Natural killer cell (primary cell): ENCODE results near the gene POPDC3. TPM values are rescaled to one million over a fixed set of nuclear protein-coding genes. Genes with fewer than 3 reads are reported as not detected.

Source experiments
- ATAC-seq, 3 donors: fragments of 150-1000 bp in 2 of 3; fragments of 200-7000 bp in 1 of 3; cut with Tn5 transposase; 1 replicate in 1 of 3; 2 replicates in 2 of 3; pipeline ENCODE4 v1.10.0; 2021; ENCODE audit warnings: mild to moderate bottlenecking in 2 of 3, moderate library complexity in 2 of 3
- DNase-seq, 2 donors: peaks; one replicate each; pipeline versions ENCODE4 v3.0.0 to v3.0.0-alpha.2; 2013 to 2021; ENCODE audit warnings: mixed read lengths in 1 of 2
- H3K27ac ChIP-seq: one replicate; pipeline ENCODE4 v1.5.1; 2013; ENCODE audit warnings: mild to moderate bottlenecking, low read length
- H3K27me3 ChIP-seq: one replicate; pipeline ENCODE4 v1.6.1; 2013; ENCODE audit warnings: low read length; ENCODE audit not compliant: control insufficient read depth, insufficient read depth
- H3K36me3 ChIP-seq: one replicate; pipeline ENCODE4 v1.6.1; 2013; ENCODE audit warnings: low read length; ENCODE audit not compliant: control insufficient read depth, insufficient read depth
- H3K4me1 ChIP-seq: one replicate; pipeline ENCODE4 v1.6.1; 2013; ENCODE audit warnings: low read length; ENCODE audit not compliant: control insufficient read depth, insufficient read depth
- H3K4me3 ChIP-seq: one replicate; pipeline ENCODE4 v1.5.1; 2013; ENCODE audit warnings: low read length
- H3K9me3 ChIP-seq: one replicate; pipeline ENCODE4 v1.6.1; 2013; ENCODE audit warnings: low read length; ENCODE audit not compliant: control insufficient read depth, insufficient read depth
- H3K27ac Mint-ChIP-seq, 2 donors: one replicate each; pipeline ENCODE4 v1.8.0; 2022; ENCODE audit warnings: mild to moderate bottlenecking in 2 of 2, mixed read lengths in 2 of 2, moderate library complexity in 1 of 2
- H3K27me3 Mint-ChIP-seq, 2 donors: one replicate each; pipeline ENCODE4 v1.8.0; 2022; ENCODE audit warnings: low read depth in 2 of 2, mixed read lengths in 2 of 2
- H3K36me3 Mint-ChIP-seq: one replicate; pipeline ENCODE4 v1.8.0; 2022; ENCODE audit warnings: mixed read lengths
- H3K4me1 Mint-ChIP-seq, 2 donors: one replicate each; pipeline ENCODE4 v1.8.0; 2022; ENCODE audit warnings: mixed read lengths in 2 of 2
- H3K4me3 Mint-ChIP-seq: one replicate; pipeline ENCODE4 v1.8.0; 2022; ENCODE audit warnings: mild to moderate bottlenecking, moderate library complexity, mixed read lengths
- H3K9me3 Mint-ChIP-seq, 2 donors: one replicate each; pipeline ENCODE4 v1.8.0; 2022; ENCODE audit warnings: mixed read lengths in 2 of 2
- CTCF ChIP-seq: fragments of 200-600 bp; IDR thresholded peaks from one replicate; pipeline ENCODE4 v1.8.0; 2022; ENCODE audit warnings: antibody characterized with exemption
- WGBS: methylation state at CpG from one replicate; pipeline ENCODE4 v1.1.7; 2013; ENCODE audit warnings: missing lambda C conversion rate; ENCODE audit not compliant: insufficient coverage; 5-methylcytosine and 5-hydroxymethylcytosine counted together
- intact Hi-C: fragments of 100-400 bp; cut with micrococcal nuclease; formaldehyde crosslinking; loops from one replicate; pipeline ENCODE4 v1.14.2; 2022
- total RNA-seq, 4 donors: library from RNA; stranded (reverse); fragments of 120-200 nt in 1 of 4; gene quantifications; one replicate each; pipeline versions ENCODE4 v1.2.3 to v1.2.4, GENCODE V29; 2013 to 2022

The POPDC3 gene
- total RNA-seq, 3 donors from 2014 or later (not counting 1 experiment from before 2014, with no cell fraction given): not detected

- Histone ChIP-seq H3K4me3 (no peak overlapping the region), H3K27ac (no peak overlapping the region), H3K27me3 (peaks cover 4% of the 10 kb centered on the region), H3K9me3 (no peaks in the 10 kb centered on the region), H3K36me3 (no peaks in the 10 kb centered on the region), H3K4me1 (no peaks in the 10 kb centered on the region)
- Mint-ChIP-seq H3K27me3 (peaks cover 15 to 49% of the 10 kb centered on the region in 2 donors), H3K4me3 (no peak overlapping the region), H3K27ac (no peak overlapping the region), H3K9me3 (no peaks in the 10 kb centered on the region), H3K36me3 (no peaks in the 10 kb centered on the region), H3K4me1 (no peaks in the 10 kb centered on the region)
- no peak for TF ChIP-seq CTCF
- DNase-seq: no peak
- whole genome bisulfite sequencing: 90% methylated on average over 2 of the region's 2 CpGs
- intact Hi-C loops: no loop called here
- no peak for ATAC-seq
Observed at GRCh38 chr6:105164418-105164817, 15.4 kb downstream of the POPDC3 start.

- intact Hi-C loops: no loop called here
- Histone ChIP-seq H3K27ac (no peak overlapping the region), H3K9me3 (no peaks in the 10 kb centered on the region), H3K27me3 (no peaks in the 10 kb centered on the region), H3K36me3 (no peaks in the 10 kb centered on the region), H3K4me3 (no peak overlapping the region), H3K4me1 (no peaks in the 10 kb centered on the region)
- Mint-ChIP-seq H3K27me3 (peaks cover 11 to 40% of the 10 kb centered on the region in 2 donors), H3K9me3 (no peaks in the 10 kb centered on the region), H3K4me1 (no peaks in the 10 kb centered on the region), H3K4me3 (no peak overlapping the region), H3K36me3 (no peaks in the 10 kb centered on the region), H3K27ac (no peak overlapping the region)
- DNase-seq (no peak), ATAC-seq (no peak)
- no peak for TF ChIP-seq CTCF
Observed at GRCh38 chr6:105163183-105163582, 16.6 kb downstream of the POPDC3 start.

- Mint-ChIP-seq H3K4me3 (no peak overlapping the region), H3K9me3 (no peaks in the 10 kb centered on the region), H3K27me3 (peaks cover 11 to 38% of the 10 kb centered on the region in 2 donors), H3K27ac (no peak overlapping the region), H3K36me3 (no peaks in the 10 kb centered on the region), H3K4me1 (no peaks in the 10 kb centered on the region)
- intact Hi-C loops: no loop called here
- no peak for TF ChIP-seq CTCF
- DNase-seq: no peak
- Histone ChIP-seq H3K9me3 (no peaks in the 10 kb centered on the region), H3K4me1 (no peaks in the 10 kb centered on the region), H3K27me3 (no peaks in the 10 kb centered on the region), H3K36me3 (no peaks in the 10 kb centered on the region), H3K27ac (no peak overlapping the region), H3K4me3 (no peak overlapping the region)
- ATAC-seq: no peak
- 90% methylated on average over 13 of the region's 13 CpGs for WGBS
Observed at GRCh38 chr6:105162377-105162776, 17.4 kb downstream of the POPDC3 start.

GRCh38 chr6:105161421-105161820, 18.4 kb downstream of the POPDC3 start:
- H3K27ac ChIP-seq: no peak overlapping the region
- H3K27ac Mint-ChIP-seq: no peak overlapping the region
- DNase-seq: no peak
- WGBS: 90% methylated on average over 4 of the region's 4 CpGs
- H3K9me3 Mint-ChIP-seq: no peaks in the 10 kb centered on the region
- no peaks in the 10 kb centered on the region for H3K4me1 ChIP-seq
- no peaks in the 10 kb centered on the region for H3K4me1 Mint-ChIP-seq
- H3K9me3 ChIP-seq: no peaks in the 10 kb centered on the region
- no peaks in the 10 kb centered on the region for H3K27me3 ChIP-seq
- H3K36me3 Mint-ChIP-seq: no peaks in the 10 kb centered on the region
- no peak overlapping the region for H3K4me3 ChIP-seq
- no peak overlapping the region for H3K4me3 Mint-ChIP-seq
- intact Hi-C loops: no loop called here
- no peak for ATAC-seq
- no peak for TF ChIP-seq CTCF
- no peaks in the 10 kb centered on the region for H3K36me3 ChIP-seq
- peaks cover 7 to 32% of the 10 kb centered on the region in 2 donors for H3K27me3 Mint-ChIP-seq
